GM12873 (cell line): Measurements from ENCODE around the gene ABCB11.

Experiments
- CTCF ChIP-seq: IDR thresholded peaks from 2 replicates; pipeline ENCODE4 v1.5.1; 2012; ENCODE audit warnings: low read depth, mild to moderate bottlenecking, moderate library complexity, low read length, control low read depth; ENCODE audit not compliant: insufficient read depth; ENCODE audit errors: missing control alignments

The ABCB11 gene

GRCh38 chr2:169071455-169071854 is 40.3 kb upstream of the ABCB11 start:
- TF ChIP-seq CTCF = no peak

- TF ChIP-seq CTCF = no peak
These were observed 38.7 kb upstream of the ABCB11 start for GRCh38 chr2:169069833-169070232.

GRCh38 chr2:169069341-169069740 is 38.2 kb upstream of the ABCB11 start, which contains the start of gene DHRS9:
Gene DHRS9 (plus strand): TSS chr2:169069563. CDS start chr2:169081582, 12,019 bp downstream.
- no peak for TF ChIP-seq CTCF

- no peak for TF ChIP-seq CTCF
These were observed 35.8 kb upstream of the ABCB11 start for GRCh38 chr2:169066897-169067296.

GRCh38 chr2:169065864-169066517 is 34.9 kb upstream of the ABCB11 start:
- TF ChIP-seq CTCF = no peak

- TF ChIP-seq CTCF = no peak
These were observed 34.3 kb upstream of the ABCB11 start for GRCh38 chr2:169065422-169065821.

- TF ChIP-seq CTCF = no peak
These were observed 19.5 kb upstream of the ABCB11 start for GRCh38 chr2:169050476-169051240.
